8988T (cell line): ENCODE measurements around the gene SH3D21.
A peak's percentile ranks its signal among the peaks of the same experiment; 100 is the strongest.

Experiments
- DNase-seq: peaks from one replicate; pipeline ENCODE4 v3.0.0; 2011

Gene SH3D21

DNA sequence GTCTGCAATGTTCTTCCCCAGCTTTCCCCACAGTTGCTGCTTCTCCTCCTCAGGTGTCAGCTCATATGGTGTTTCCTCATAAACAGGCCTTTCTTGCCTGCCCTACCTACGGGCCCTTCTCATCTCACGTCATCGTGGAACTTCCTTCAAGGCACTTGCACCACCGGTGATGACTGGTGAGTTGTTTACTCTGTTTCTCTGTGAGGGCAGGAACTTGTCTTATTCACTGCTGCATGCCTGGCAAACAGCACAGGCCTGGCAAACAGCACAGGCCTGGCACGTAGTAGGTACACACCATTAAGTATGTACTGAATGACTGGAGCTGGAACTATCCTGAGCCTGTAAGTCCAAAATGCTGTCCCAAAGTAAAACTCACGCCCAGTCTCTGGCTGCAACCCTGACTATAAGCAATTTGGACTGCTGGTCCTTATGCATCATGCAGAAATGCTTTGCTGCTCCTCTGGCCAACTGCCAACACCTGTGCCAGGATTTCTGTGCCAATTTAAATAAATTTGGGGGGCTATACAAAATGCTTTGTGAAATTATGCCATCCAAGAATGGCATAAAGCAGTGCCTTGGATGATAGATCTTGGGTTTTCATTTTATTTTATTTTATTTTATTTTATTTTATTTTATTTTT lies 53.9 kb downstream of the SH3D21 start:
- DNase-seq = no peak

DNA sequence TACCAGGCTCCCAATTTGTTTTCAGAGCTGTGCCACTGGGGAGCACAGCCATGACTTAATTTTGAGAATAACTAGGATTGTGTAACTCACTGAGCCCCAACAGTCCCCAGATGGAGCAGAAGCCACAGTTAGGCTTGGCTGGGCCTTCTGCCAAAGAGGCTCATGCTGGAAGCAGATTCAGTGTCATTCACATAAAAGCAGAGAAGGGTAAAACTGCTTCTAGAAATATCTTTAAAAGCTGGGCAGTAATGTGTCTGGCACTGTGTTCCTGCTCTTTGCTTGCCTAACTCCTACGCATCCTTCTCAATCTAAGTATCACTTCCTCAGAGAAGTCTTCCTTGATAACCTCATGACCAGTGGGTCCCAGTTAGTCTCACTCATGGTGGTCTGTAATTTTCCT lies 59.2 kb downstream of the SH3D21 start:
- no peak for DNase-seq

DNA sequence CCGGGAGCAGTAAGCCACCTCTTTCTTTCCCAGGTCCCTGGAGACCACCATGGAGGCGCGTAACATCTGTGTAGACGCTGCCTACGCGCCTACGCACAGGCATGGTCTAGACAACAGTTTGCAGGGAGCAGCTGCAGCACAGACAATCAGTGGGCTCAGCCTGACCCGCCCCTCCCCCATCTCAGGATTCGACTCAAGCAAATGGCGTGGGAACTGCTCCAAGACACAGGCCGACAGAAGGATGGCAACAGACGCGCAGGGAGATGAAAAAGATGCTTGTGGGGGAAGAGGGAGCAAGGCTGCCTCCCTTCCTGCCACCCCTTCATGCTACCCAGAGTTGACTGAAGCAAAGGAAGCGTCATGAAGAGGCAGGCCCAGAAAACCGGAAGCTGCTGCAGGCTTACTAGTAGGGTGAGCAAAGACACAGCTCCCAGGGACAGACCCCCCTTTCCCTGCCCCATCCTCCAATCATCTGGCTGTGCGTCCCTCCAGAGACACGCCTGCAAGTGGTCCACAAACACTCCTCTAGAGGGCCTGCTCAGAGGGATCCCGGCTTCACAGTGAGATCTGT lies 60.0 kb downstream of the SH3D21 start:
- DNase-seq = no peak

DNA sequence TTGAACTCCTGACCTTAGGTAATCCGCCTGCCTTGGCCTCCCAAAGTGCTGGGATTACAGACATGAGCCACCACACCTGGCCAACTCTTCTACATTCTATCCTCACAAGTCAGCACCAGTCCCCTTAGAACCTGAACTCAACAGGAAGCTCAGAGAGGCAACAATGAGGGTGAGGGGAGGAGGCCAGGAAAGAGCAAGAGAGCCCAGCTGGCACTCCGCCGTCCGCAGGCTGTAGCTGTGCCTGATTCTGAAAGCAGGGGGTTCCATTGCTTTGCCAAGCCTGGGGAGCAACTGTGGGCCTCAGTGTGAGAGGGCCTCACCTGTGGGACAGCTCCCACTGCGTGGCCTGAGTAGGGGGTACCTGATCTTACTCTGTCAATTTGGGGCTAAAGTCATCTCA lies 60.9 kb downstream of the SH3D21 start:
- DNase-seq = no peak

DNA sequence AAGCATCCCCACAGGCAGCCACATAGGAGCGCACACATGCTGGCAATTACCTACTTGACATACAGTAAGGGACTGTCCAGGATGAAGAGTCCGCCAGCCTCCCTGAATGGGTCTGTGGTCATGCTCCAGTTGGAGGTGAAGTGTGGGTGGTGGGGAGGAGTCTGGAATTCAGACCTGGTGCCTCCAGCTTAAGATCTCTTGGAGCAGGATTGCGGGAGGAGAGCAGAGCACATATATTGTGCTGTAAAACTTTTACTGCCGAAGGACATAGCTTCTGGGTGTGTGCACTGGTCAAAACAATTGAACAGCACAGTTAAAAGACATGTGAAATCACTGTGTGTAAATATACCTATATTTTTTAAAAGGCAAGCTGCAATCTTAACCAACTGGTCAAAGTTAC lies 61.6 kb downstream of the SH3D21 start:
- DNase-seq = no peak

DNA sequence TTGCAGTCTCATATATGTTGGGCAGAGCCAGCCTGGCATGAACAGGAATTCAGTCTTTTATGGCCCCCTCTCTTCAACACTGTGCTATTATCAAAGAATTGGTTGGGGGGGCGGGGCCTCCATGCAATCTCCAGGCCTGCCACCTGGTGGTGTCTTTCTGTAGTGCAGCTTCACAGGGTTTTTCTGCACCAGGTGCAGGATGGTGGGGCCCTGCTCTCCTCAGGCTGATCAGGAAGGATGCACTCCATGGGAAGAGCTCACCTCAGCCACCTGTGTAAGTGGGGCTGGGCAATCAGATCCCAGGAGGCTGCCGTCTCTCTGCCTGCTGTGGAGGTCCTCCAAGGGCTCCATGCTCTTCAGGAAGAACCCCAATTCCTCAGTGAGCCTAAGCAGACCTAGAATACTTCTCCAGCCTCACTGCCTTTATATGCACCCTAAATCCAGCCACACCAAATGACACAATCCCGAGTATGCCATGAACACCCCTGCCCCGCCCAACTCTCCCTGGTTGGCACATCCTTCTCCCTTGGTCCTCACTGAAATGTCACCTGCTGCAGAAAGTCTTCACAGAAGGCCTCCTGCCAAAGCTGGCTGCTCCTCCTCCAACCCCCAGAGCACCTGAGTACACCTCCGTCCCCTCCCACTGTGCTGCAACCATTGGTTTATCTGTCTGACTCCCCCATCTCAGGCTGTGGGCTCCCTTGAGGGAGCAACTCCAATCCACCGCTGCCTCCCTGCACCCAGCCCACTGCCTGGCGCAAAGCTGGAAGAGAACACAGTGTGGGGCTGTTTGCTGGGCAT lies 63.1 kb downstream of the SH3D21 start:
- DNase-seq = peak; percentile 71
